ENCODE data around the gene CD53. TPM values are rescaled to one million over a fixed set of nuclear protein-coding genes. Genes with fewer than 3 reads are reported as not detected.
A peak's percentile ranks its signal among the peaks of the same experiment; 100 is the strongest.

Gene CD53
- total and polyA plus RNA-seq, 2 of the 4 experiments (the other 2 are of a cell fraction): not detected

DNA sequence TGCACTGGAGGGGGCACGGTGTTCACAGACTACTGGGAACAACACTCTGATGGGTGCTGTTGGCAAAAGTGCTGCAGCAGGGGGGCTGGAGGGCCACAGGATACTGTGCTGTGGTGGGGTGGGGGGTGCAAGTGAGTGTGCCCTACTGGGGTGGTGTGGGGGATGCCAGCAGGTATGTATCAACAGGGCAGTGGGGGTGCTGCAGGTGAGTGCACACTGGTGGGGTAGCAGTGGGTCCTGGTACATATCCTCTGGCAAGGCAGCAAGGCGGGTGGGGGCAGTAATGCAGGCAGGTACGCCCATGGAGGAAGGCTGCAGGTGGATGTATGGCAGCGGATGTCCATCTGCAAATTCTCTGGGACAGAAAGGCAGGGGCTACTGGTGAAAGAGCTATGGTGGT is 48.8 kb upstream of the CD53 start (continued):
- TF ChIP-seq, protein P1, sequence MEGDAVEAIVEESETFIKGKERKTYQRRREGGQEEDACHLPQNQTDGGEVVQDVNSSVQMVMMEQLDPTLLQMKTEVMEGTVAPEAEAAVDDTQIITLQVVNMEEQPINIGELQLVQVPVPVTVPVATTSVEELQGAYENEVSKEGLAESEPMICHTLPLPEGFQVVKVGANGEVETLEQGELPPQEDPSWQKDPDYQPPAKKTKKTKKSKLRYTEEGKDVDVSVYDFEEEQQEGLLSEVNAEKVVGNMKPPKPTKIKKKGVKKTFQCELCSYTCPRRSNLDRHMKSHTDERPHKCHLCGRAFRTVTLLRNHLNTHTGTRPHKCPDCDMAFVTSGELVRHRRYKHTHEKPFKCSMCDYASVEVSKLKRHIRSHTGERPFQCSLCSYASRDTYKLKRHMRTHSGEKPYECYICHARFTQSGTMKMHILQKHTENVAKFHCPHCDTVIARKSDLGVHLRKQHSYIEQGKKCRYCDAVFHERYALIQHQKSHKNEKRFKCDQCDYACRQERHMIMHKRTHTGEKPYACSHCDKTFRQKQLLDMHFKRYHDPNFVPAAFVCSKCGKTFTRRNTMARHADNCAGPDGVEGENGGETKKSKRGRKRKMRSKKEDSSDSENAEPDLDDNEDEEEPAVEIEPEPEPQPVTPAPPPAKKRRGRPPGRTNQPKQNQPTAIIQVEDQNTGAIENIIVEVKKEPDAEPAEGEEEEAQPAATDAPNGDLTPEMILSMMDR (conservative IDR thresholded peaks at IDR 0.05; ENCODE audit: low read depth, low read length): no peak
- TF ChIP-seq CEBPB (IDR thresholded peaks at IDR 0.05; ENCODE audit: low read depth, low read length): no peak

DNA sequence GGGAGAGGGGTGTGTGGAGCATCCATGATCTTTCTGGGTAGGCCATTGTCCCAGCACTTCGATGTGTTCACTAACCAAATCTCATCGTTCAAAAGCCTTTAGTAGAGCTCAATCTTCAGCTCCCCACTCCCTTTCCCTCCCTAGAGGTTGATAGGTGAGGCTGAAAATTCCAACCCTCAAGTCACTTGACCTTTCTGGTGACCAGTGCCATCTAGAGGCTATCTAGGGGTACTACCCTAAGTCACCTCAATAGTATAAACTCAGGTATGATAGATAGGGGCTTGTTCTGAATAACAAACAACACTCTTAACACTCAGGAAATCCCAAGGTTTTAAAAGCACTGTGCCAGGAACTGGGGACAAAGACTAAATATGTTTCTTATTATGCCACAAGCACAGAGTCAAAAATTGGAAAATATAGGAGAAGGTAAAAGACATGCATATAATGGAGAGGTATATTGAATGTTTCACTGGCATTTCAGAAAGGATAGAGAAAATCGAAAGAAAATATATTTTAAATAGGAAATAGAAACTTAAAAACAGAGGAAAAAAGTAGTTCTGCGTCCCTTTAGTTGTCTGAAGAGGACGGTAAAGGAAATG is 42.9 kb upstream of the CD53 start:
- no peaks in the 10 kb centered on the region for H4K20me1 ChIP-seq (ENCODE audit: insufficient read depth, low read length)
- H3K56ac ChIP-seq (ENCODE audit: extremely low read depth, insufficient read depth, low read length): no peak overlapping the region
- intact Hi-C loops (cut with micrococcal nuclease): no loop called here
- ChIA-PET POLR2A (ENCODE audit: unreplicated experiment) (interaction anchor here (0.6 kb wide), 1 partner anchor 14 kb away, joined by 3 read pairs; no protein-coding TSS in a partner anchor), CTCF (no interaction called here)
- H4K91ac ChIP-seq (ENCODE audit: insufficient read depth, low read depth, low read length): no peak overlapping the region
- no peak overlapping the region for H2BK120ac ChIP-seq (ENCODE audit: low read depth, low read length)
- H3K27me3 ChIP-seq (ENCODE audit: control insufficient read depth, insufficient read depth, low read length): no peaks in the 10 kb centered on the region
- H4K8ac ChIP-seq (ENCODE audit: low read depth in 2 of 2, low read length in 2 of 2): no peak overlapping the region
- WGBS, 2 experiments (ENCODE audit: extremely low coverage in 2 of 2, insufficient read length in 1 of 2): no CpG with 5 or more reads among the region's 5 CpGs
- peak; percentile 51; the same call in 1 of the 2 replicates for ATAC-seq (ENCODE audit: low read depth)
- H2BK15ac ChIP-seq (ENCODE audit: low read depth, low read length): no peak overlapping the region
- BruUV-seq (replicated peaks): no TSS peak
- H2AFZ ChIP-seq (replicated peaks; ENCODE audit: low read length, poor library complexity): no peak overlapping the region
- H3K4me1 ChIP-seq (ENCODE audit: control insufficient read depth, insufficient read depth, low read length): no peaks in the 10 kb centered on the region
- H3K79me1 ChIP-seq (ENCODE audit: low read depth in 1 of 2, low read length in 2 of 2): no peaks in the 10 kb centered on the region
- H3K23ac ChIP-seq (ENCODE audit: low read depth, low read length): no peak overlapping the region
- in situ Hi-C loops (cut with MboI; ENCODE audit: low sequenced_read_pairs): no loop called here
- H2AK9ac ChIP-seq (replicated peaks; ENCODE audit: low read depth, low read length, poor library complexity): no peak overlapping the region
- peak; percentile 17 for DNase-seq
- no peak overlapping the region for H3K18ac ChIP-seq (ENCODE audit: low read depth, low read length)
- H3K27ac ChIP-seq (ENCODE audit: insufficient read depth, low read length): no peak overlapping the region
- no peak overlapping the region for H3K4me2 ChIP-seq (ENCODE audit: low read depth, low read length)
- dilution Hi-C loops (cut with HindIII; ENCODE audit: low sequenced_read_pairs, unreplicated experiment): no loop called here
- no peak overlapping the region for H2BK20ac ChIP-seq (ENCODE audit: low read depth, low read length)
- no peak overlapping the region for H3K4ac ChIP-seq (ENCODE audit: low read depth, low read length)
- no peak overlapping the region for H2BK5ac ChIP-seq (ENCODE audit: low read depth, low read length, poor library complexity, severe bottlenecking)
- H3K9me3 ChIP-seq (ENCODE audit: control insufficient read depth, insufficient read depth, low read length): no peaks in the 10 kb centered on the region
- H3K9ac ChIP-seq (ENCODE audit: low read depth, low read length): no peak overlapping the region
- no peak overlapping the region for H3K4me3 ChIP-seq (ENCODE audit: insufficient read depth, low read depth, low read length)
- no peaks in the 10 kb centered on the region for H3K9me1 ChIP-seq (ENCODE audit: insufficient read depth, low read length)
- H3K36me3 ChIP-seq (ENCODE audit: control insufficient read depth, insufficient read depth, low read length): no peaks in the 10 kb centered on the region
- H2AK5ac ChIP-seq (ENCODE audit: low read depth, low read length): no peak overlapping the region
- no peak overlapping the region for H4K5ac ChIP-seq (ENCODE audit: low read depth, low read length)
- TF ChIP-seq, protein P1 (conservative IDR thresholded peaks at IDR 0.05; ENCODE audit: low read depth, low read length): peak; percentile 42
- TF ChIP-seq RCOR1 (IDR thresholded peaks at IDR 0.05; ENCODE audit: insufficient replicate concordance, low read length): no peak
- H3K14ac ChIP-seq (replicated peaks; ENCODE audit: low read depth, low read length): no peak overlapping the region

Data from IMR-90 (cell line).